Kidney (tissue), 14 donors: Measurements from ENCODE around the gene TIGD6. TPM values are rescaled to one million over a fixed set of nuclear protein-coding genes. Genes with fewer than 3 reads are reported as not detected.

Source experiments
- DNase-seq, 5 donors: peaks; one replicate each; pipeline ENCODE4 v3.0.0-alpha.2; 2013 to 2020
- FAIRE-seq: peaks from 2 replicates; lab custom pipeline; 2012; peaks lifted over from hg19 to GRCh38; lab: Jason Lieb, UNC
- H3K27ac ChIP-seq, 2 donors: one replicate each; pipeline ENCODE4 v1.7.0; 2013; ENCODE audit warnings: low read depth in 2 of 2, low read length in 2 of 2, inconsistent platforms in 1 of 2
- H3K27me3 ChIP-seq: one replicate; pipeline ENCODE4 v1.7.1; 2013; ENCODE audit warnings: low read length, inconsistent platforms; ENCODE audit not compliant: control insufficient read depth, insufficient read depth
- H3K36me3 ChIP-seq, 3 donors: one replicate each; pipeline versions ENCODE4 v1.7.0 to v1.7.1; 2013; ENCODE audit warnings: low read length in 3 of 3, control low read depth in 1 of 3, inconsistent platforms in 1 of 3; ENCODE audit not compliant: insufficient read depth in 3 of 3, control insufficient read depth in 2 of 3
- H3K4me1 ChIP-seq, 3 donors: one replicate each; pipeline versions ENCODE4 v1.7.0 to v1.7.1; 2013; ENCODE audit warnings: low read length in 3 of 3, inconsistent platforms in 1 of 3, low read depth in 1 of 3; ENCODE audit not compliant: control insufficient read depth in 2 of 3, insufficient read depth in 2 of 3
- H3K4me3 ChIP-seq, 3 donors: one replicate each; pipeline versions ENCODE4 v1.7.0 to v1.8.1; 2013; ENCODE audit warnings: low read length in 3 of 3, control low read depth in 1 of 3, inconsistent platforms in 1 of 3
- H3K9ac ChIP-seq, 3 donors: one replicate each; pipeline versions ENCODE4 v1.7.0 to v1.7.1; 2013; ENCODE audit warnings: low read length in 3 of 3, control low read depth in 1 of 3, inconsistent platforms in 1 of 3
- H3K9me3 ChIP-seq, 3 donors: one replicate each; pipeline versions ENCODE4 v1.7.0 to v1.7.1; 2013; ENCODE audit warnings: low read length in 3 of 3, control low read depth in 1 of 3, inconsistent platforms in 1 of 3; ENCODE audit not compliant: control insufficient read depth in 2 of 3, insufficient read depth in 1 of 3
- CTCF ChIP-seq: IDR thresholded peaks from 3 replicates; pipeline ENCODE4 v1.5.1; 2012; ENCODE audit warnings: mild to moderate bottlenecking, moderate library complexity, borderline replicate concordance; ENCODE audit not compliant: insufficient read depth; ENCODE audit errors: extremely low read depth
- intact Hi-C: fragments of 100-400 bp; cut with DNase I; formaldehyde crosslinking; loops from one replicate; pipeline ENCODE4 v1.11.1; 2022
- polyA plus RNA-seq: library from polyadenylated mRNA; stranded (reverse); fragments of 350-450 nt; fragmentation: Illumina TruSeq; extraction: RNeasy Lipid Tissue Mini Kit (QIAGEN cat#74804); gene quantifications from one replicate; pipeline ENCODE4 v1.2.3, GENCODE V29; 2014; ENCODE audit warnings: low read depth, low replicate concordance; ENCODE audit not compliant: insufficient read depth
- total RNA-seq: library from RNA; stranded (reverse); fragmentation: NEBNext Ultra II Directional; extraction: Animal tissue kit (Norgen Biotek cat#: 25700); gene quantifications from one replicate; pipeline ENCODE4 v1.2.1, GENCODE V29; 2021
- donor health status: control.
- donor health status: control.
- donor health status: control.
- donor health status: control.
- donor health status: control.
- donor health status: DM: yes; HTN: yes; CAD: no.
- donor health status: Normal renal cell carcinoma (clear cell type).

The TIGD6 gene
- total and polyA plus RNA-seq, 2 donors from 2014 or later, result 6.0 to 7.0 TPM

- H3K4me3 ChIP-seq, result no peak overlapping the region
- no peak overlapping the region for H3K27ac ChIP-seq
- TF ChIP-seq CTCF, result no peak
- no peaks in the 10 kb centered on the region for H3K9me3 ChIP-seq
- no peaks in the 10 kb centered on the region for H3K4me1 ChIP-seq
- FAIRE-seq, result no peak
- H3K27me3 ChIP-seq, result no peaks in the 10 kb centered on the region
- DNase-seq, result no peak
- intact Hi-C loops, result no loop called here
- no peak overlapping the region for H3K9ac ChIP-seq
- H3K36me3 ChIP-seq, result peaks cover 21 to 61% (median 40%) of the 10 kb centered on the region in 3 donors
Measured at GRCh38 chr5:150017226-150018005, 17.0 kb upstream of the TIGD6 start.

- peaks cover 21 to 67% (median 42%) of the 10 kb centered on the region in 3 donors for H3K36me3 ChIP-seq
- no peaks in the 10 kb centered on the region for H3K9me3 ChIP-seq
- H3K9ac ChIP-seq, result no peak overlapping the region
- DNase-seq (no peak), FAIRE-seq (no peak)
- H3K27me3 ChIP-seq, result no peaks in the 10 kb centered on the region
- no peak for TF ChIP-seq CTCF
- no peak overlapping the region for H3K27ac ChIP-seq
- intact Hi-C loops, result no loop called here
- H3K4me1 ChIP-seq, result no peaks in the 10 kb centered on the region
- H3K4me3 ChIP-seq, result no peak overlapping the region
Measured at GRCh38 chr5:150016537-150016936, 16.1 kb upstream of the TIGD6 start.

GRCh38 chr5:150015415-150015814 is 15.0 kb upstream of the TIGD6 start:
- FAIRE-seq, result no peak

More at GRCh38 chr5:150015415-150015814, 15.0 kb upstream of the TIGD6 start:
- Histone ChIP-seq H3K4me1 (no peaks in the 10 kb centered on the region), H3K9ac (no peak overlapping the region), H3K9me3 (no peaks in the 10 kb centered on the region), H3K27ac (no peak overlapping the region), H3K4me3 (no peak overlapping the region), H3K36me3 (peaks cover 21 to 77% (median 47%) of the 10 kb centered on the region in 3 donors), H3K27me3 (no peaks in the 10 kb centered on the region)
- TF ChIP-seq CTCF, result no peak
- intact Hi-C loops, result no loop called here
- DNase-seq, result no peak
